GM19023 (cell line): ENCODE results near the gene MYO16.
"Not testable (repeated sequence)": the region's sequence is repeated elsewhere in the genome, so short reads cannot be mapped to it uniquely, and the experiment has no call there.

Source experiments
- ATAC-seq: cut with Tn5 transposase; IDR thresholded peaks from one replicate; pipeline ENCODE4 v1.9.1; 2021; ENCODE audit warnings: mild to moderate bottlenecking, moderate library complexity; ENCODE audit not compliant: unreplicated experiment

Gene MYO16

GRCh38 chr13:109214393-109214792, 585.0 kb downstream of the MYO16 start:
- no peak for ATAC-seq

DNA sequence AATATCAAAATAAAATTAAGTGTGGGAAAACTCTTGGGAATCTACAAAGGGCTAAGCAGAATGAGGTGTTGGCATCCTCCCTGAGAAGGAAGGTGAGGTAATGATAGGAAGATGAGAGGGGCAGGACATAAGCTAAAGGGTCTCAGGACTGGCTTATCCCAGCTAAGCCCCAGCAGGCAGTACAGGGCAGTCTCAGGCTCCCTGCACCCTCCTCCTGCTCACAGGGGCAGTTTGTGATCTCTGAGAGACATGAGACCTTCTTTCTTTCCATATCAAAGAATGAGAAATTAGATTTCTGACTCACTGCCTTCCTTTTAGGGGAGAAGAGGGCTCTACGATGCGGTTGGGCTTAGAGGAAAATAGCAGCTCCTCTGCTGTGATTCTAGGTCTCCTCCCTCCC, 586.0 kb downstream of the MYO16 start:
- no peak for ATAC-seq

- ATAC-seq, result not testable (repeated sequence)
These were observed 588.1 kb downstream of the MYO16 start for GRCh38 chr13:109217510-109217909.

GRCh38 chr13:109220631-109221030, 591.2 kb downstream of the MYO16 start:
- ATAC-seq, result no peak

- ATAC-seq, result no peak
These were observed 594.6 kb downstream of the MYO16 start for GRCh38 chr13:109224033-109224432.

GRCh38 chr13:109226631-109227030, 597.2 kb downstream of the MYO16 start:
- ATAC-seq, result no peak

- no peak for ATAC-seq
These were observed 598.0 kb downstream of the MYO16 start for GRCh38 chr13:109227344-109227940.

DNA sequence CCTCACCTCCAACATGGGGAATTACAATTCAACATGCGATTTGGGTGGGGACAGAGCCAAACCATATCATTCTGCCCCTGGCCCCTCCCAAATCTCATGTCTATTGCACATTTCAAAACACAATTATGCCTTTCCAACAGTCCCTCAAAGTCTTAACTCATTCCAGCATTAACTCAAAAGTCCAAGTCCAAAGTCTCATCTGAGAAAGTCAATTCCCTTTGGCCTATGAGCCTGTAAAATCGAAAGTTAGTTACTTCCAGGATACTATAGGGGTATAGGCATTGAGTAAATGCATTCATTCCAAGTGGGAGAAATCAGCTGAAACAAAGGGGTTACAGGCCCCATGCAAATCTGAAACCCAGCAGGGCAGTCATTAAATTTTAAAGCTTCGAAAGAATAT, 598.8 kb downstream of the MYO16 start:
- ATAC-seq, result no peak

DNA sequence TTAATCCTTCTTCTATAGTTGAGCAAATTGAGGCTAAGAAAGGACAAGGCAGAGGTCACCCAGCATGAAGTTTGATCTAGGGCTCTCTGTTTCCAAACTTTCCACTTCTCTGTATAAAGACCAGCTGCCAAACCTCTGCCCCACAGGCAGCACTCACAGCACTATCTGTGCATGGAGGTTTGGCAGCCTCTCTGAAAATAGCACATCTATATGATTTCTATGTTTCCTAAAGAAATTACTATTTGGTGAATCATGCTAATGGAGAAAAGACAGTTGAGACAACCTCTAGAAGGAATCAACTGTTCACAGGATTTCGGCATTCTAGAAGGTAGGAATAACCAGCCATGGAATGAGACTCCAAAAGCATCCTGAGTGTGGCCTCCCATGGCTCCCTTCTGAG, 602.5 kb downstream of the MYO16 start:
- no peak for ATAC-seq

- no peak for ATAC-seq
These were observed 603.9 kb downstream of the MYO16 start for GRCh38 chr13:109233293-109233692.

DNA sequence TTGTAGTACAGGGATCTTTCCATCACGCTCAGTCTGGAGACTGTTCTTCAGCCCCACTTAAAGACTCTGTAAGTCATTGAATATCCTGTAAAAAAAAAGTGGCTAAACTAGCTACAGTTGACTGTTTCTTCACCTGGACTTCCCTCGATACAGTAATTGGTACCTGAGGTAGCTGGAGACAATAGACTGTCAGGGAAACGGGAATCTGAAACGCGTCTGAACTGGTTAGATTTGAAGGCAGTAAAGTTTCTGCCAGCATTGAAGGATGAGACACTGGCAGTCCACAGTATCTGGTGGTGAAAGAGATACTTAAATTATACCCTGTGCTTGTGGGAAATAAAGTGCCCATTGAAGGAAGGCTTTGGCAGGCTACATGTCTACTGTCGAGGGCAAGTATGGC, 606.5 kb downstream of the MYO16 start:
- ATAC-seq, result no peak

- ATAC-seq, result no peak
These were observed 611.7 kb downstream of the MYO16 start for GRCh38 chr13:109241160-109241559.

DNA sequence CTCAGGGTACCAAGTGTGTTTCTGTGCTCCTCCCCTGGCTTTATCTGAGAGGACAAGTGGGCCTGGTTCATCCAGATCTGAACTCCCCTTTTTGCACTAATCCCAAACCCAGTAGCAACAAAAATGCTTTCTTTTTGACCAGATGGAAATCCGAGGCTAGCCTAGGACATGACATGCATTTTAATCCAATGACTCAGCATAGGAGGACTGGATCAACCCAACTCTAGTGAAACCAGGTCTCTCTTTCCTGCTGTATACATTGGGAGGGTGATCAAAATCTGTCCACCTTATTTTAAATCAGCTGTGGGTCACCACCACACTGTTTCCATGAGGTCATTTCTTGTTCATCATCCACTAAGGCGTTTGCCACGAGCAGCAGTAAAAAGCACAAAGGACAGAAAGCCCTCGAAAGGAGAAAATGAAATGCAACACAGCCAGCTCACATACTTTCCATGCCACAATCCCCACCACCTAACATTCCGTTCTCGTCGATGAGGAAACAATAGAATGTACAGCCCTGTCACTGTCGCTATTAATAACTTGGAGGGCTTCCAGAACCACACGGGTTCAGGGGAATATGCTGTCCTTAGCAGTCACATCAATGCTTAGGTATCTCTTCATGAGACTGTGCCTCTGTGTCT, 614.0 kb downstream of the MYO16 start:
- ATAC-seq, result no peak

GRCh38 chr13:109244566-109244965, 615.2 kb downstream of the MYO16 start:
- ATAC-seq, result no peak

GRCh38 chr13:109246001-109246400, 616.6 kb downstream of the MYO16 start:
- ATAC-seq, result no peak

GRCh38 chr13:109249780-109250528, 620.5 kb downstream of the MYO16 start:
- ATAC-seq, result no peak

GRCh38 chr13:109251956-109252355, 622.5 kb downstream of the MYO16 start:
- no peak for ATAC-seq

DNA sequence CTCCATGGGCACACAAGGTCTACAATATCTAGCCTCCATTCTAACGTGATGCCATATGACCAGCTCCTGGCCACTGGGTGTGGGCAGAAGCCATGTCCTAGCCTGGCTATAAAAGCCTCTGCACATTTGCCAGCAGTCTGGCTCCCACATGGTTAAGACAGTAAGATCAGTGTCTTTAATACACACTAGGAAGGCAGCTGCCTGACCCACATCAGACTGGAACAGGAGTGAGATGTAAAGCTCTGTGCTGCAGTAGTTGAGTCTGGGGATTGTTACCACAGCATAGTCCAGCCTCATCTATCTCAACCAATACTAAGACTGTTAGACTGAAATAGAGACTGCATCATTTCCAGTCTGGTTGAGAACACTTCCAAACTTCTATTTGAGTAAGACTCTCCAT, 623.9 kb downstream of the MYO16 start:
- ATAC-seq, result no peak

DNA sequence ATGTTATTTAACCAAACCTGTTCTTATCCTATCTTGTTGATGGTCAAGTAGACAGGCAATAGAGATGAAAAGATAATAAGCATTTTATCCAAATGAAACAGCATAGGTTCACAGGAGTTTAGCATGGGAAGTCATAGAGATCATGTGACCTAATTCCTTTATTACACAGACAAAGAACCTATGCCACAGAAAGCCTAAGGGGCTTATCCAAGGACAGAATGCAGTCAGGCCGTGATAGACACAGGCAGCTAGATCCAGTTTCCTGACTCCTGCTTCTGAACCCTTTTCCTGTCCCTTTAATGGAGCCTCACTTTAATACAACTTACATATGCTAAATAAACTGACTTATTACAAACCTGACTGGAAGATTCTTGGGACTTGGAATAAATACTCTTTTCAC, 624.9 kb downstream of the MYO16 start:
- ATAC-seq, result no peak

GRCh38 chr13:109255141-109255856, 625.9 kb downstream of the MYO16 start:
- no peak for ATAC-seq

GRCh38 chr13:109256866-109257760, 627.7 kb downstream of the MYO16 start:
- ATAC-seq, result no peak
